IPS-NIHi11 (cell line): ENCODE results near the gene RNF168.
"Not testable (repeated sequence)": the region's sequence is repeated elsewhere in the genome, so short reads cannot be mapped to it uniquely, and the experiment has no call there.

ENCODE experiments used
- DNase-seq: peaks from one replicate; pipeline ENCODE4 v3.0.0; 2012; ENCODE audit warnings: mixed read lengths, low spot score

Gene RNF168

GRCh38 chr3:196503196-196504076 is at the start of gene RNF168:
Gene RNF168, minus strand, starts transcription at chr3:196503768. Its CDS starts 595 bp downstream, at chr3:196503173.
- peak; percentile 97 for DNase-seq

GRCh38 chr3:196552253-196552652 is 48.7 kb upstream of the RNF168 start:
- DNase-seq, result no peak

- not testable (repeated sequence) for DNase-seq
These were observed 46.6 kb upstream of the RNF168 start for GRCh38 chr3:196550172-196550571.

- not testable (repeated sequence) for DNase-seq
These were observed 45.7 kb upstream of the RNF168 start for GRCh38 chr3:196549312-196549711.

GRCh38 chr3:196547067-196547466 is 43.5 kb upstream of the RNF168 start:
- DNase-seq, result no peak

- no peak for DNase-seq
These were observed 43.0 kb upstream of the RNF168 start for GRCh38 chr3:196546537-196546936.

- no peak for DNase-seq
These were observed 41.0 kb upstream of the RNF168 start for GRCh38 chr3:196544491-196544992.

- no peak for DNase-seq
These were observed 38.3 kb upstream of the RNF168 start for GRCh38 chr3:196541684-196542445.

GRCh38 chr3:196537319-196537984 is 33.9 kb upstream of the RNF168 start:
- peak; percentile 42 for DNase-seq

GRCh38 chr3:196533260-196533681 is 29.7 kb upstream of the RNF168 start:
- DNase-seq, result peak; percentile 28

GRCh38 chr3:196531418-196531817 is 27.9 kb upstream of the RNF168 start:
- DNase-seq, result no peak

GRCh38 chr3:196528639-196529233 is 25.2 kb upstream of the RNF168 start:
- peak; percentile 94 for DNase-seq

GRCh38 chr3:196525141-196525540 is 21.6 kb upstream of the RNF168 start:
- DNase-seq, result no peak

GRCh38 chr3:196524527-196524926 is 21.0 kb upstream of the RNF168 start:
- no peak for DNase-seq

GRCh38 chr3:196523841-196524240 is 20.3 kb upstream of the RNF168 start:
- DNase-seq, result no peak

- DNase-seq, result not testable (repeated sequence)
These were observed 17.7 kb upstream of the RNF168 start for GRCh38 chr3:196521291-196521690.

- no peak for DNase-seq
These were observed 16.1 kb upstream of the RNF168 start for GRCh38 chr3:196519718-196520082.

- DNase-seq, result peak; percentile 43
These were observed 15.6 kb upstream of the RNF168 start for GRCh38 chr3:196518966-196519717.

GRCh38 chr3:196517919-196518318 is 14.4 kb upstream of the RNF168 start:
- DNase-seq, result peak; percentile 40

- DNase-seq, result no peak
These were observed 13.7 kb upstream of the RNF168 start for GRCh38 chr3:196517162-196517800.
